ENCODE measurements around the gene ZNF423.

GRCh38 chr16:49817754-49818507 is 38.0 kb downstream of the ZNF423 start:
- TF ChIP-seq CTCF (IDR thresholded peaks at IDR 0.05) (no peak), POLR2AphosphoS5 (IDR thresholded peaks at IDR 0.05) (no peak)
